K562 (cell line): ENCODE data around the gene PDE8A. TPM values are rescaled to one million over a fixed set of nuclear protein-coding genes. Genes with fewer than 3 reads are reported as not detected.

ENCODE experiments used
- CC2D1A ChIP-seq: fragments of 450-650 bp; IDR thresholded peaks from 2 replicates; pipeline ENCODE4 v1.6.1; 2017; ENCODE audit warnings: mild to moderate bottlenecking
- CREBBP ChIP-seq: IDR thresholded peaks from one replicate; pipeline ENCODE4 v1.6.1; 2012; ENCODE audit warnings: low read depth, mild to moderate bottlenecking, control low read depth, inconsistent platforms, low read length
- CSDE1 ChIP-seq, 2 experiments: fragments of 450-650 bp; IDR thresholded peaks; 2 replicates each; pipeline ENCODE4 v1.6.1; 2016; ENCODE audit warnings: mild to moderate bottlenecking in 1 of 2
- CXXC5 ChIP-seq: fragments of 250-450 bp; sonication (Bioruptor Pico); IDR thresholded peaks from 2 replicates; pipeline ENCODE4 v1.8.0; 2022; ENCODE audit warnings: inconsistent platforms, mild to moderate bottlenecking, moderate library complexity
- NR4A1 ChIP-seq, 2 experiments: fragments of 250-450 bp in 1 of 2; fragments of 450-650 bp in 1 of 2; sonication (Bioruptor Pico) in 1 of 2; IDR thresholded peaks; 2 replicates each; pipeline versions ENCODE4 v1.4.0 to v1.6.1; 2016 to 2020; ENCODE audit warnings: mild to moderate bottlenecking in 2 of 2, missing compliant biosample characterization in 1 of 2, missing genetic modification characterization in 1 of 2, moderate library complexity in 1 of 2
- RAD21 ChIP-seq, 2 experiments: fragments of 250-450 bp in 1 of 2; fragments of 450-650 bp in 1 of 2; sonication (Bioruptor Pico) in 1 of 2; formaldehyde crosslinking in 1 of 2; IDR thresholded peaks in 1 of 2; conservative IDR thresholded peaks in 1 of 2; 2 replicates each; pipeline versions ENCODE4 v1.4.0 to v1.8.0; 2020 to 2022; ENCODE audit warnings: mild to moderate bottlenecking in 2 of 2, moderate library complexity in 1 of 2
- ZNF3 ChIP-seq: fragments of 250-450 bp; sonication (Bioruptor Pico); IDR thresholded peaks from 2 replicates; pipeline ENCODE4 v1.5.0; 2021; ENCODE audit warnings: mild to moderate bottlenecking, moderate library complexity
- polyA plus RNA-seq, 8 experiments: library from polyadenylated mRNA; depleted of rRNA in 4 of 8; stranded (reverse) in 5 of 8; unstranded in 3 of 8; fragments of >200 nt; fragmentation: Nextera tagmentation in 2 of 8; fragmentation: Illumina TruSeq in 1 of 8; extraction: Ambion mirVana in 2 of 8; extraction: Trizol in 1 of 8; gene quantifications; 2 replicates each; pipeline versions ENCODE4 v1.2.1 to v1.2.3, GENCODE V29; 2011 to 2014; ENCODE audit warnings: inconsistent platforms in 1 of 8, missing spikeins in 1 of 8
- total RNA-seq, 7 experiments: library from RNA; depleted of rRNA in 6 of 7; stranded (reverse); fragments of >200 nt in 6 of 7; fragmentation: Illumina TruSeq in 2 of 7; extraction: Trizol in 2 of 7; gene quantifications; 2 replicates each; pipeline versions ENCODE4 v1.2.1 to v1.2.3, GENCODE V29; 2011 to 2021; ENCODE audit warnings: low replicate concordance in 1 of 7
- TF ChIP-seq, protein P1 (sequence below), 3 experiments: IDR thresholded peaks in 2 of 3; conservative IDR thresholded peaks in 1 of 3; 2 replicates each; pipeline ENCODE4 v1.5.1; 2011 to 2012; ENCODE audit warnings: low read length in 3 of 3, mild to moderate bottlenecking in 3 of 3, control low read depth in 2 of 3, improper control_type of control experiment in 1 of 3, inconsistent platforms in 1 of 3, low read depth in 1 of 3, mixed read lengths in 1 of 3, moderate library complexity in 1 of 3; ENCODE audit not compliant: insufficient read depth in 2 of 3
- TF ChIP-seq, protein P2 (sequence below): sonication (generic); formaldehyde crosslinking; IDR thresholded peaks from 2 replicates; pipeline ENCODE4 v1.8.1; 2023; ENCODE audit warnings: mild to moderate bottlenecking, missing genetic modification reagents
- TF ChIP-seq, protein P3 (sequence below), 2 experiments: fragments of 450-650 bp in 1 of 2; sonication (generic) in 1 of 2; formaldehyde crosslinking in 1 of 2; IDR thresholded peaks in 1 of 2; conservative IDR thresholded peaks in 1 of 2; 2 replicates each; pipeline versions ENCODE4 v1.6.1 to v1.8.1; 2016 to 2023; ENCODE audit warnings: mild to moderate bottlenecking in 2 of 2, moderate library complexity in 2 of 2, inconsistent platforms in 1 of 2, missing genetic modification reagents in 1 of 2

The PDE8A gene
- total and polyA plus RNA-seq, 9 of the 15 experiments (the other 6 are each of a cell fraction or from before 2014, with no cell fraction given), result 5.9 to 40.3 (median 19.8) TPM

DNA sequence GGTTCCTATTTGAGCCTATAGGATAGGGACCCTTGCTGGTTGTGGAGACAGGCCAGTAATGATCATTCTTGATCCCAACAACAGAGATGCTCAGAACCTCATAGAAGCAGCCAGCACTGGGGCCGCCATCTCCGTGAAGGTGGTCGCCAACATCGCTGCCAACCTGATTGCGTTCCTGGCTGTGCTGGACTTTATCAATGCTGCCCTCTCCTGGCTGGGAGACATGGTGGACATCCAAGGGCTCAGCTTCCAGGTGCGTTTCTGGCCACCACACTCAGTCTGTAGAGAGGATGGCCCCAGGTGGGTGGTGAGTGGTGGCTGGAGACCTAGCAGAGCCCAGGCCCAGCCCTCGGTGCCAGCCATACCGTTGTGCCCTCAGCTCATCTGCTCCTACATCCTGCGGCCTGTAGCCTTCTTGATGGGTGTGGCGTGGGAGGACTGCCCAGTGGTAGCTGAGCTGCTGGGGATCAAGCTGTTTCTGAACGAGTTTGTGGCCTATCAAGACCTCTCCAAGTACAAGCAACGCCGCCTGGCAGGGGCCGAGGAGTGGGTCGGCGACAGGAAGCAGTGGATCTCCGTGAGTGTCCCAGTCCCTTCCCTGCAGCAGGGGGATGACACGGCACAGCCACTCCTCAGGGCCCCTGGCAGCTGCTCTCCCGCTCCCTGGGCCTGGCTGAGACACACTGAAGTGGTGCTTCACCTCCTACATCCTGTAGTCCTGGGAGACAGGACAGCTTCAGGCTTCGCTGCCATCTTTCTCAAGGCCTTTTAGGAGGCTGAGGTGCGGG, 46.5 kb upstream of the PDE8A start (continued):
- TF ChIP-seq, protein P1, sequence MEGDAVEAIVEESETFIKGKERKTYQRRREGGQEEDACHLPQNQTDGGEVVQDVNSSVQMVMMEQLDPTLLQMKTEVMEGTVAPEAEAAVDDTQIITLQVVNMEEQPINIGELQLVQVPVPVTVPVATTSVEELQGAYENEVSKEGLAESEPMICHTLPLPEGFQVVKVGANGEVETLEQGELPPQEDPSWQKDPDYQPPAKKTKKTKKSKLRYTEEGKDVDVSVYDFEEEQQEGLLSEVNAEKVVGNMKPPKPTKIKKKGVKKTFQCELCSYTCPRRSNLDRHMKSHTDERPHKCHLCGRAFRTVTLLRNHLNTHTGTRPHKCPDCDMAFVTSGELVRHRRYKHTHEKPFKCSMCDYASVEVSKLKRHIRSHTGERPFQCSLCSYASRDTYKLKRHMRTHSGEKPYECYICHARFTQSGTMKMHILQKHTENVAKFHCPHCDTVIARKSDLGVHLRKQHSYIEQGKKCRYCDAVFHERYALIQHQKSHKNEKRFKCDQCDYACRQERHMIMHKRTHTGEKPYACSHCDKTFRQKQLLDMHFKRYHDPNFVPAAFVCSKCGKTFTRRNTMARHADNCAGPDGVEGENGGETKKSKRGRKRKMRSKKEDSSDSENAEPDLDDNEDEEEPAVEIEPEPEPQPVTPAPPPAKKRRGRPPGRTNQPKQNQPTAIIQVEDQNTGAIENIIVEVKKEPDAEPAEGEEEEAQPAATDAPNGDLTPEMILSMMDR (IDR thresholded peaks at IDR 0.05 in 2 of 3, conservative IDR thresholded peaks at IDR 0.05 in 1 of 3; ENCODE audit: insufficient read depth in 2 of 3, low read depth in 1 of 3, low read length in 3 of 3), result peak; percentile 31 to 54 (median 36); a peak in 4 of 6 replicates
- TF ChIP-seq CXXC5 (CRISPR knock-in tag), result no peak
- TF ChIP-seq, protein P2, sequence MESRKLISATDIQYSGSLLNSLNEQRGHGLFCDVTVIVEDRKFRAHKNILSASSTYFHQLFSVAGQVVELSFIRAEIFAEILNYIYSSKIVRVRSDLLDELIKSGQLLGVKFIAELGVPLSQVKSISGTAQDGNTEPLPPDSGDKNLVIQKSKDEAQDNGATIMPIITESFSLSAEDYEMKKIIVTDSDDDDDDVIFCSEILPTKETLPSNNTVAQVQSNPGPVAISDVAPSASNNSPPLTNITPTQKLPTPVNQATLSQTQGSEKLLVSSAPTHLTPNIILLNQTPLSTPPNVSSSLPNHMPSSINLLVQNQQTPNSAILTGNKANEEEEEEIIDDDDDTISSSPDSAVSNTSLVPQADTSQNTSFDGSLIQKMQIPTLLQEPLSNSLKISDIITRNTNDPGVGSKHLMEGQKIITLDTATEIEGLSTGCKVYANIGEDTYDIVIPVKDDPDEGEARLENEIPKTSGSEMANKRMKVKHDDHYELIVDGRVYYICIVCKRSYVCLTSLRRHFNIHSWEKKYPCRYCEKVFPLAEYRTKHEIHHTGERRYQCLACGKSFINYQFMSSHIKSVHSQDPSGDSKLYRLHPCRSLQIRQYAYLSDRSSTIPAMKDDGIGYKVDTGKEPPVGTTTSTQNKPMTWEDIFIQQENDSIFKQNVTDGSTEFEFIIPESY, result peak; percentile 88
- no peak for TF ChIP-seq CREBBP
- no peak for TF ChIP-seq NR4A1 (CRISPR knock-in tag; IDR thresholded peaks at IDR 0.05)
- no peak for TF ChIP-seq NR4A1 (tag; IDR thresholded peaks at IDR 0.05)
- peak in 1 of 2 experiments; percentile 22; a peak in 1 of 4 replicates for TF ChIP-seq RAD21 (CRISPR knock-in tag; conservative IDR thresholded peaks at IDR 0.05 in 1 of 2, IDR thresholded peaks at IDR 0.05 in 1 of 2)
- no peak for TF ChIP-seq CSDE1 (IDR thresholded peaks at IDR 0.05)
- TF ChIP-seq ZNF3 (CRISPR knock-in tag), result no peak
- TF ChIP-seq, protein P3, sequence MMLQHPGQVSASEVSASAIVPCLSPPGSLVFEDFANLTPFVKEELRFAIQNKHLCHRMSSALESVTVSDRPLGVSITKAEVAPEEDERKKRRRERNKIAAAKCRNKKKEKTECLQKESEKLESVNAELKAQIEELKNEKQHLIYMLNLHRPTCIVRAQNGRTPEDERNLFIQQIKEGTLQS (IDR thresholded peaks at IDR 0.05), result peak; percentile 19; the same call in 1 of the 2 replicates
- TF ChIP-seq, protein P3 (CRISPR knock-in tag; conservative IDR thresholded peaks at IDR 0.05), result no peak
- peak; percentile 25; the same call in 1 of the 2 replicates for TF ChIP-seq CC2D1A
